Osteocyte (in vitro differentiated cells): ENCODE data around the gene YOD1. TPM values are rescaled to one million over a fixed set of nuclear protein-coding genes. Genes with fewer than 3 reads are reported as not detected.

Experiments
- DNase-seq: peaks from one replicate; pipeline ENCODE4 v3.0.0; 2021; ENCODE audit warnings: mixed read lengths; ENCODE audit not compliant: unreplicated experiment; ENCODE audit errors: extremely low spot score
- H3K27ac Mint-ChIP-seq: one replicate; pipeline ENCODE4 v1.8.0; 2021; ENCODE audit warnings: mild to moderate bottlenecking, mixed read lengths; ENCODE audit not compliant: unreplicated experiment
- H3K27me3 Mint-ChIP-seq: one replicate; pipeline ENCODE4 v1.8.0; 2021; ENCODE audit warnings: mixed read lengths; ENCODE audit not compliant: unreplicated experiment
- H3K36me3 Mint-ChIP-seq: one replicate; pipeline ENCODE4 v1.8.0; 2021; ENCODE audit warnings: mixed read lengths; ENCODE audit not compliant: unreplicated experiment
- H3K4me1 Mint-ChIP-seq: one replicate; pipeline ENCODE4 v1.8.0; 2021; ENCODE audit warnings: mixed read lengths; ENCODE audit not compliant: unreplicated experiment
- H3K4me3 Mint-ChIP-seq: one replicate; pipeline ENCODE4 v1.8.0; 2021; ENCODE audit warnings: mild to moderate bottlenecking, moderate library complexity, mixed read lengths; ENCODE audit not compliant: unreplicated experiment
- H3K9me3 Mint-ChIP-seq: one replicate; pipeline ENCODE4 v1.8.0; 2021; ENCODE audit warnings: mixed read lengths; ENCODE audit not compliant: unreplicated experiment
- CTCF ChIP-seq: fragments of 200-600 bp; sonication (generic); IDR thresholded peaks from 2 replicates; pipeline ENCODE4 v1.5.0; 2021; ENCODE audit warnings: antibody characterized with exemption, mild to moderate bottlenecking, moderate library complexity
- total RNA-seq: library from RNA; stranded (reverse); gene quantifications from 2 replicates; pipeline ENCODE4 v1.2.1, GENCODE V29; 2021

YOD1 gene
- total RNA-seq, 1 donor from 2014 or later: 4.6 TPM

GRCh38 chr1:207020709-207021107 lies 30.3 kb downstream of the YOD1 start:
- H3K27ac Mint-ChIP-seq: no peak overlapping the region
- no peaks in the 10 kb centered on the region for H3K9me3 Mint-ChIP-seq
- no peak overlapping the region for H3K4me3 Mint-ChIP-seq
- peaks cover 12% of the 10 kb centered on the region for H3K4me1 Mint-ChIP-seq
- no peak for DNase-seq
- H3K36me3 Mint-ChIP-seq: no peaks in the 10 kb centered on the region
- no peak for TF ChIP-seq CTCF
- H3K27me3 Mint-ChIP-seq: no peaks in the 10 kb centered on the region

- Mint-ChIP-seq H3K36me3 (no peaks in the 10 kb centered on the region), H3K4me3 (no peak overlapping the region), H3K27me3 (no peaks in the 10 kb centered on the region), H3K27ac (no peak overlapping the region), H3K9me3 (no peaks in the 10 kb centered on the region), H3K4me1 (peaks cover 6% of the 10 kb centered on the region)
- TF ChIP-seq CTCF: no peak
- no peak for DNase-seq
These were observed 30.8 kb downstream of the YOD1 start for GRCh38 chr1:207020065-207020708.

- H3K9me3 Mint-ChIP-seq: no peaks in the 10 kb centered on the region
- peaks cover 4% of the 10 kb centered on the region for H3K27me3 Mint-ChIP-seq
- H3K36me3 Mint-ChIP-seq: no peaks in the 10 kb centered on the region
- H3K4me1 Mint-ChIP-seq: peaks cover 4% of the 10 kb centered on the region
- TF ChIP-seq CTCF: no peak
- H3K4me3 Mint-ChIP-seq: no peak overlapping the region
- no peak overlapping the region for H3K27ac Mint-ChIP-seq
- DNase-seq: no peak
These were observed 31.3 kb downstream of the YOD1 start for GRCh38 chr1:207019661-207020060.

GRCh38 chr1:207019161-207019560 lies 31.8 kb downstream of the YOD1 start:
- no peak for TF ChIP-seq CTCF
- Mint-ChIP-seq H3K27me3 (peaks cover 9% of the 10 kb centered on the region), H3K36me3 (no peaks in the 10 kb centered on the region), H3K4me1 (no peaks in the 10 kb centered on the region), H3K27ac (no peak overlapping the region), H3K4me3 (no peak overlapping the region), H3K9me3 (no peaks in the 10 kb centered on the region)
- no peak for DNase-seq

GRCh38 chr1:207018707-207019106 lies 32.3 kb downstream of the YOD1 start:
- no peak for TF ChIP-seq CTCF

More at GRCh38 chr1:207018707-207019106, 32.3 kb downstream of the YOD1 start:
- DNase-seq: no peak
- no peaks in the 10 kb centered on the region for H3K36me3 Mint-ChIP-seq
- H3K27me3 Mint-ChIP-seq: peaks cover 10% of the 10 kb centered on the region
- H3K9me3 Mint-ChIP-seq: no peaks in the 10 kb centered on the region
- no peaks in the 10 kb centered on the region for H3K4me1 Mint-ChIP-seq
- H3K27ac Mint-ChIP-seq: no peak overlapping the region
- H3K4me3 Mint-ChIP-seq: no peak overlapping the region
